NCI-H82 (cell line): ENCODE measurements around the gene CD96.
A peak's percentile ranks its signal among the peaks of the same experiment; 100 is the strongest.

Experiments used
- DNase-seq: peaks from one replicate; lab custom pipeline; 2025; lab: John Stamatoyannopoulos, UW

Gene CD96

GRCh38 chr3:111594781-111595180, 52.8 kb downstream of the CD96 start:
- DNase-seq: no peak

- no peak for DNase-seq
Measured at GRCh38 chr3:111595232-111595631, 53.2 kb downstream of the CD96 start, which contains the start of gene ZBED2. TSS of gene ZBED2 (minus strand) at chr3:111595346. CDS start at chr3:111594201, 1,145 bp downstream.

- DNase-seq: no peak
Measured at GRCh38 chr3:111596328-111596727, 54.3 kb downstream of the CD96 start.

- DNase-seq: no peak
Measured at GRCh38 chr3:111598139-111598538, 56.1 kb downstream of the CD96 start.

- DNase-seq: no peak
Measured at GRCh38 chr3:111598552-111598951, 56.6 kb downstream of the CD96 start.

- no peak for DNase-seq
Measured at GRCh38 chr3:111601810-111602209, 59.8 kb downstream of the CD96 start.

- DNase-seq: no peak
Measured at GRCh38 chr3:111603679-111604078, 61.7 kb downstream of the CD96 start.

- no peak for DNase-seq
Measured at GRCh38 chr3:111604119-111604518, 62.1 kb downstream of the CD96 start.

- no peak for DNase-seq
Measured at GRCh38 chr3:111605018-111605417, 63.0 kb downstream of the CD96 start.

- DNase-seq: no peak
Measured at GRCh38 chr3:111605493-111605892, 63.5 kb downstream of the CD96 start.

GRCh38 chr3:111607240-111607920, 65.4 kb downstream of the CD96 start:
- DNase-seq: no peak

GRCh38 chr3:111608383-111608782, 66.4 kb downstream of the CD96 start:
- no peak for DNase-seq

- no peak for DNase-seq
Measured at GRCh38 chr3:111609700-111610099, 67.7 kb downstream of the CD96 start.

GRCh38 chr3:111610189-111610588, 68.2 kb downstream of the CD96 start:
- no peak for DNase-seq

- no peak for DNase-seq
Measured at GRCh38 chr3:111610612-111611054, 68.6 kb downstream of the CD96 start.

- DNase-seq: no peak
Measured at GRCh38 chr3:111613294-111613693, 71.3 kb downstream of the CD96 start.

GRCh38 chr3:111615880-111616279, 73.9 kb downstream of the CD96 start:
- DNase-seq: no peak

GRCh38 chr3:111616417-111617105, 74.6 kb downstream of the CD96 start:
- DNase-seq: peak; percentile 38

GRCh38 chr3:111617406-111617805, 75.4 kb downstream of the CD96 start:
- DNase-seq: no peak

- DNase-seq: no peak
Measured at GRCh38 chr3:111617912-111618601, 76.1 kb downstream of the CD96 start.

- DNase-seq: no peak
Measured at GRCh38 chr3:111618945-111619344, 76.9 kb downstream of the CD96 start.

GRCh38 chr3:111619833-111620232, 77.8 kb downstream of the CD96 start:
- DNase-seq: no peak

- peak; percentile 85 for DNase-seq
Measured at GRCh38 chr3:111621535-111621934, 79.5 kb downstream of the CD96 start.
